ENCODE data around the gene RALGPS2. TPM values are rescaled to one million over a fixed set of nuclear protein-coding genes. Genes with fewer than 3 reads are reported as not detected.

The RALGPS2 gene
- total and polyA plus RNA-seq, 2 of the 8 experiments (the other 6 are each of a cell fraction or from before 2014, with no cell fraction given), result 6.7 to 38.0 TPM

- Histone ChIP-seq H2BK120ac (replicated peaks; ENCODE audit: low read depth, low read length) (no peak overlapping the region), H3K23me2 (ENCODE audit: low read depth, low read length) (no peaks in the 10 kb centered on the region), H3K56ac (replicated peaks; ENCODE audit: insufficient read length, low read depth, low read length) (no peak overlapping the region), H3K4ac (replicated peaks; ENCODE audit: insufficient read length, low read depth, low read length) (no peak overlapping the region), H4K8ac (ENCODE audit: extremely low read depth, insufficient read depth, low read length) (no peak overlapping the region), H3K9me3 (ENCODE audit: insufficient read depth in 2 of 2, low read depth in 1 of 2, low read length in 1 of 2) (no peaks in the 10 kb centered on the region), H3K4me3 (ENCODE audit: extremely low read depth in 1 of 4, insufficient read depth in 2 of 4, low read depth in 3 of 4, low read length in 4 of 4) (no peak overlapping the region), H3K14ac (ENCODE audit: insufficient read length) (no peak overlapping the region), H3K79me2 (ENCODE audit: control insufficient read depth in 1 of 2, insufficient read depth in 2 of 2, low read length in 2 of 2) (peaks cover 0 to 9% of the 10 kb centered on the region in 2 experiments; a peak in 2 of 4 replicates), H2AFZ (ENCODE audit: low read length) (no peak overlapping the region), H2AK5ac (ENCODE audit: low read depth, low read length) (no peak overlapping the region), H3K9ac (replicated peaks in 1 of 4; ENCODE audit: extremely low read depth in 1 of 4, low read depth in 3 of 4, low read length in 3 of 4) (no peak overlapping the region), H2BK5ac (ENCODE audit: low read depth, low read length) (no peak overlapping the region), H4K5ac (ENCODE audit: insufficient read length, low read depth, low read length) (no peak overlapping the region), H2BK12ac (ENCODE audit: low read depth, low read length) (no peak overlapping the region), H3K27ac (ENCODE audit: low read depth, low read length) (no peak overlapping the region), H3K36me3 (ENCODE audit: control insufficient read depth in 2 of 4, insufficient read depth in 4 of 4, low read length in 3 of 4) (peaks cover 0 to 3% (median 2%) of the 10 kb centered on the region in 4 experiments; a peak in 2 of 8 replicates), H3K4me2 (ENCODE audit: insufficient read depth in 1 of 2, low read depth in 2 of 2, low read length in 2 of 2) (no peak overlapping the region), H3K79me1 (ENCODE audit: low read depth, low read length) (no peaks in the 10 kb centered on the region), H3K27me3 (replicated peaks in 1 of 4; ENCODE audit: control insufficient read depth in 3 of 4, extremely low read depth in 1 of 4, insufficient read depth in 3 of 4, low read length in 3 of 4) (no peaks in the 10 kb centered on the region), H2BK15ac (ENCODE audit: low read length) (no peak overlapping the region), H4K91ac (replicated peaks; ENCODE audit: insufficient read length, low read length) (no peak overlapping the region), H3K18ac (ENCODE audit: extremely low read depth, low read length) (no peak overlapping the region), H3K23ac (ENCODE audit: insufficient read length) (no peak overlapping the region), H3K4me1 (replicated peaks in 1 of 4; ENCODE audit: control insufficient read depth in 3 of 4, insufficient read depth in 4 of 4, low read length in 3 of 4) (no peaks in the 10 kb centered on the region; a peak in 1 of 7 replicates), H4K20me1 (replicated peaks in 1 of 2; ENCODE audit: control insufficient read depth in 1 of 2, insufficient read depth in 2 of 2, low read length in 2 of 2) (no peaks in the 10 kb centered on the region), H2BK20ac (ENCODE audit: low read length) (no peak overlapping the region)
- ChIA-PET CTCF (ENCODE audit: partially characterized antibody) (interaction anchor here (0.7 to 2.5 kb wide), 3 partner anchors 10 to 258 kb away, joined by 7 to 13 read pairs (median 7); no protein-coding TSS in a partner anchor), POLR2A (ENCODE audit: partially characterized antibody) (no interaction called here)
- FAIRE-seq, result peak; percentile 24
- 87% methylated on average over 2 of the region's 2 CpGs; no CpG with 5 or more reads in 1 of the 2 experiments for WGBS, 2 experiments (ENCODE audit: extremely low coverage in 1 of 2, insufficient coverage in 1 of 2, insufficient read length in 1 of 2, insufficient replicate concordance in 2 of 2, low coverage in 1 of 2, low lambda C conversion rate in 2 of 2, missing lambda C conversion rate in 1 of 2)
- DNase-seq (ENCODE audit: low read depth in 1 of 2, low spot score in 2 of 2), result no peak
- no peak for TF ChIP-seq SIN3A (conservative IDR thresholded peaks at IDR 0.05 in 1 of 2, IDR thresholded peaks at IDR 0.05 in 1 of 2; ENCODE audit: low read depth in 1 of 2, low read length in 2 of 2)
- TF ChIP-seq CTBP2 (IDR thresholded peaks at IDR 0.05; ENCODE audit: borderline replicate concordance, insufficient read depth, insufficient read length, low read length), result no peak
- no peak for TF ChIP-seq SP1 (IDR thresholded peaks at IDR 0.05; ENCODE audit: low read depth, low read length)
- no peak for TF ChIP-seq RAD21 (IDR thresholded peaks at IDR 0.05 in 1 of 2, conservative IDR thresholded peaks at IDR 0.05 in 1 of 2; ENCODE audit: low read depth in 2 of 2, low read length in 2 of 2)
- TF ChIP-seq CBX5 (IDR thresholded peaks at IDR 0.05; ENCODE audit: low read depth, low read length), result no peak
- no peak for TF ChIP-seq SAP30 (IDR thresholded peaks at IDR 0.05; ENCODE audit: insufficient read depth, insufficient replicate concordance, low read length)
- TF ChIP-seq ZNF274 (IDR thresholded peaks at IDR 0.05; ENCODE audit: borderline replicate concordance, extremely low read depth, low read length), result no peak
- no peak for TF ChIP-seq HDAC6 (IDR thresholded peaks at IDR 0.05; ENCODE audit: low read depth, low read length)
- TF ChIP-seq SP2 (IDR thresholded peaks at IDR 0.05; ENCODE audit: low read length), result no peak
- no peak for TF ChIP-seq RFX5 (IDR thresholded peaks at IDR 0.05; ENCODE audit: borderline replicate concordance, low read depth, low read length)
- TF ChIP-seq E2F6 (IDR thresholded peaks at IDR 0.05), result no peak
- TF ChIP-seq KDM5A (IDR thresholded peaks at IDR 0.05; ENCODE audit: low read length), result no peak
- no peak for TF ChIP-seq TBP (IDR thresholded peaks at IDR 0.05; ENCODE audit: low read depth, low read length)
Observed at GRCh38 chr1:178745260-178745659, 20.2 kb downstream of the RALGPS2 start.
